Gastrocnemius medialis (tissue), 4 donors: ENCODE measurements around the gene CNFN. TPM values are rescaled to one million over a fixed set of nuclear protein-coding genes. Genes with fewer than 3 reads are reported as not detected.
A peak's percentile ranks its signal among the peaks of the same experiment; 100 is the strongest.

Experiments
- ATAC-seq, 2 donors: fragments of 150-250 bp; one replicate each; pipeline ENCODE4 v1.9.1; 2016
- DNase-seq, 2 donors: peaks; one replicate each; pipeline ENCODE4 v3.0.0-alpha.2; 2019
- H3K27ac ChIP-seq, 4 donors: fragments of 200-600 bp; sonication (generic); 1 replicate in 1 of 4; 2 replicates in 3 of 4; pipeline ENCODE4 v1.5.1; 2016 to 2018; ENCODE audit warnings: mild to moderate bottlenecking in 2 of 4, moderate library complexity in 1 of 4
- H3K27me3 ChIP-seq, 3 donors: fragments of 200-600 bp; sonication (generic) in 2 of 3; 1 replicate in 1 of 3; 2 replicates in 2 of 3; pipeline versions ENCODE4 v1.5.1 to v1.6.0; 2016 to 2019; ENCODE audit warnings: mild to moderate bottlenecking in 1 of 3, moderate library complexity in 1 of 3
- H3K36me3 ChIP-seq, 2 donors: fragments of 200-600 bp; sonication (generic) in 1 of 2; one replicate each; pipeline ENCODE4 v1.5.1; 2017 to 2018
- H3K4me1 ChIP-seq, 2 donors: fragments of 200-600 bp; sonication (generic) in 1 of 2; one replicate each; pipeline ENCODE4 v1.5.1; 2016 to 2017; ENCODE audit warnings: mild to moderate bottlenecking in 2 of 2
- H3K4me3 ChIP-seq, 4 donors: fragments of 200-600 bp; sonication (generic) in 3 of 4; 1 replicate in 1 of 4; 2 replicates in 3 of 4; pipeline ENCODE4 v1.5.1; 2016 to 2019; ENCODE audit warnings: mild to moderate bottlenecking in 2 of 4
- H3K9me3 ChIP-seq, 3 donors: fragments of 200-600 bp; sonication (generic) in 2 of 3; 1 replicate in 1 of 3; 2 replicates in 2 of 3; pipeline ENCODE4 v1.5.1; 2016 to 2019
- POLR2A ChIP-seq, 2 donors: fragments of 450-650 bp; IDR thresholded peaks; one replicate each; pipeline ENCODE4 v1.6.1; 2017; ENCODE audit warnings: antibody characterized with exemption in 2 of 2, mild to moderate bottlenecking in 2 of 2, moderate library complexity in 2 of 2
- in situ Hi-C, 4 donors: fragments of 200-750 bp; cut with MboI; loops; one replicate each; pipeline versions ENCODE4 v1.15.0 to v1.8.0; 2017; ENCODE audit warnings: low sequenced_read_pairs in 4 of 4
- intact Hi-C: fragments of 100-400 bp; cut with DNase I; formaldehyde crosslinking; loops from one replicate; pipeline ENCODE4 v1.15.1; 2023; ENCODE audit warnings: low total_unique reads
- total RNA-seq, 4 donors: library from RNA; depleted of rRNA; stranded (reverse); fragments of >200 nt; gene quantifications; one replicate each; pipeline versions ENCODE4 v1.1.0 to v1.2.3, GENCODE V29; 2016
- TF ChIP-seq, protein P1 (sequence below), 5 experiments: fragments of 450-650 bp in 3 of 5; fragments of 200-600 bp in 2 of 5; sonication (generic) in 2 of 5; IDR thresholded peaks in 4 of 5; conservative IDR thresholded peaks in 1 of 5; 1 replicate in 4 of 5; 2 replicates in 1 of 5; pipeline ENCODE4 v1.5.1; 2016 to 2019; ENCODE audit warnings: antibody characterized with exemption in 5 of 5, mild to moderate bottlenecking in 3 of 5, moderate library complexity in 3 of 5

CNFN gene
- total RNA-seq, 4 donors from 2014 or later, result not detected

DNA sequence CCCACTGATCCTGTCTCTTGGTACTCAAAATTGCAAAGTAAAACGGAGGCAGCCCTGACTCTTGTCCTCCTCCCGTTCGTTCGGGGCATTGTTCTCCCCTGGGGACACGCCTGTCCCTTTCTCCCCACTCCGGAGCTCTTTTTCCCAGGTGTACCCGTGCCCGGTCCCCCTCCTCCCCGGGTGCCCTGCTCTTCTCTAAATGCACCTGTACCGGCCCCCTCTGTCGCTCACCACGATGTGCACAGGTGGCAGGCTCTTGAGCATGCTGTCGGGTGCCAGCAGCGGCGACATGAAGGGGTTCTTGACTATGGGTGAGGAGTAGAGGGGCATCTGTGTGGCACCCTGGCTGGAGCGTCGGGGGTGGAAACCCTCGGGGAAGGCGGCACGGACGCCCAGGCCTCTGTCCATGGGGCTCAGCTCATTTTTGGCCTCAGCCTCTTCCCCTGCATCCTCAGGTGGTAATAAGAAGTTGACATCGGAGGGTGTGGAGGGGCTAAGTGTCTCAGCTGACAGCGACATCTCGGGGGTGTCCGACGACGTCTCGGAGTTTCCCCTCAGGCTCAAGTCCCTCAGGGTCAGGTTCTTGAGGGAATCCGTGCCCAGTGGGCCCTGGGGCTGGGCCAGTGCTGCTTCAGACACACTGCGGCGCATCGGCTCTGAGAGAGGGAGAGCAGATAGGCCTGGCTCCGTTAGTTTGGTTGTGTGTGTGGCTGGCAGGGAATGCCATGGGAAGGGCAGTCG, 12.4 kb upstream of the CNFN start:
- ATAC-seq, result peak in 1 of 2 donors; percentile 2
- H3K27ac ChIP-seq, result peak overlapping the region; percentile 55 to 71 (median 59)

DNA sequence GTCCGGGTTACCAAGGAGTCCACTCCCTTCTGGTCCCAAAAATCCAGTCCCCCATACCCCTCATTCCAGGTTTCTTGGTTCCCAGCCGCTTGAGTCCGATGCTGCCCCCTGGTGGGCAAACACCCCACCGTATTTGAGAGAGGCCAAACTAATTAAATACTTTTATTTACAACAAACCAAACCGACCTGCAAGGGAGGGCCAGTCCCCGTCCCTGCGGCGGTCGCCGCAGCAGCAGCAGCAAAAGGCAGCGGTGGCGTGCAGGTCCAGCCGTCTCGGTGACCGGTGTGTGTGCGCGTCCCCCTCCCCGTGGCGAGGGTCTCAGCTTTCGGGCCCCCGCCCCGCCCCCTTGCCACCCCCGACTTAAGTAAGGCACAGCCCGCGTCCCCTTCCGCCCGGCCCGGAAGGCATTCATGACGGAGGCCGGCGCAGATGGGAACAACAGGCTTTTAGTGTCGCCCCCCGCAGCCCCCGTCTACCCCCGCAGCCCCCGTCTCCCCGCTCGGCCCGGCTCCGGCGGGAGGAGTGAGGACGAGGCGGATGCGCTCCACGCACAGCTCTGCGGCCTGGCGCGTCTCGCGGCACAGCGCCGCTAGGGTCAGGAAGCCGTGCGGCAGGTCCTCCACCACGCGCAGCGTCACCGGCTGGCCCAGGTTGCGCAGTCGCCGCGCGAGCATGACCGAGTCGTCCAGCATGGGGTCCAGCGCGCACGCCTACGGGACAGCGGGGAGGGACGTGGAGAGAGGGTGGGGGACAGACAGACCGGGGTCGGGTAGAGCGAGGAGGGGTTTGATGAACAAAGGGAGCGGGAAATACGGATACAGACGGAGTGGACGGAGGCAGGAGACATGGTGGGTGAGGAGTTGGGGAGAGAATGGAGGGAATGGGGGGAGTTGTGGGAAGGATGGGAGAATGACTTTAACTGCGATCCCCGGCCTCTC, 11.5 kb upstream of the CNFN start:
- no peaks in the 10 kb centered on the region for H3K9me3 ChIP-seq
- peaks cover 14 to 21% of the 10 kb centered on the region in 2 donors for H3K4me1 ChIP-seq
- H3K36me3 ChIP-seq, result no peaks in the 10 kb centered on the region
- peak in 1 of 2 donors; percentile 27 for TF ChIP-seq POLR2A (IDR thresholded peaks at IDR 0.05)
- TF ChIP-seq, protein P1, sequence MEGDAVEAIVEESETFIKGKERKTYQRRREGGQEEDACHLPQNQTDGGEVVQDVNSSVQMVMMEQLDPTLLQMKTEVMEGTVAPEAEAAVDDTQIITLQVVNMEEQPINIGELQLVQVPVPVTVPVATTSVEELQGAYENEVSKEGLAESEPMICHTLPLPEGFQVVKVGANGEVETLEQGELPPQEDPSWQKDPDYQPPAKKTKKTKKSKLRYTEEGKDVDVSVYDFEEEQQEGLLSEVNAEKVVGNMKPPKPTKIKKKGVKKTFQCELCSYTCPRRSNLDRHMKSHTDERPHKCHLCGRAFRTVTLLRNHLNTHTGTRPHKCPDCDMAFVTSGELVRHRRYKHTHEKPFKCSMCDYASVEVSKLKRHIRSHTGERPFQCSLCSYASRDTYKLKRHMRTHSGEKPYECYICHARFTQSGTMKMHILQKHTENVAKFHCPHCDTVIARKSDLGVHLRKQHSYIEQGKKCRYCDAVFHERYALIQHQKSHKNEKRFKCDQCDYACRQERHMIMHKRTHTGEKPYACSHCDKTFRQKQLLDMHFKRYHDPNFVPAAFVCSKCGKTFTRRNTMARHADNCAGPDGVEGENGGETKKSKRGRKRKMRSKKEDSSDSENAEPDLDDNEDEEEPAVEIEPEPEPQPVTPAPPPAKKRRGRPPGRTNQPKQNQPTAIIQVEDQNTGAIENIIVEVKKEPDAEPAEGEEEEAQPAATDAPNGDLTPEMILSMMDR (IDR thresholded peaks at IDR 0.05 in 4 of 5, conservative IDR thresholded peaks at IDR 0.05 in 1 of 5), result peak; percentile 43 to 76 (median 73)
- peaks cover 0 to 3% (median 0%) of the 10 kb centered on the region in 3 donors for H3K27me3 ChIP-seq
- DNase-seq, result peak; percentile 40 to 62
- H3K4me3 ChIP-seq, result peak overlapping the region; percentile 56 to 85 (median 65)
- ATAC-seq, result peak; percentile 40 to 64
- in situ Hi-C loops, result no loop called here
- intact Hi-C loops, result no loop called here
- peak overlapping the region; percentile 55 to 71 (median 59) for H3K27ac ChIP-seq

More for the DNA sequence above, 12.4 kb upstream of the CNFN start:
- intact Hi-C loops (no loop called here), in situ Hi-C loops (no loop called here)
- no peak for DNase-seq
- Histone ChIP-seq H3K27me3 (peaks cover 0 to 3% (median 0%) of the 10 kb centered on the region in 3 donors), H3K36me3 (no peaks in the 10 kb centered on the region), H3K9me3 (no peaks in the 10 kb centered on the region), H3K4me3 (peak overlapping the region; percentile 56 to 85 (median 65)), H3K4me1 (peaks cover 11 to 16% of the 10 kb centered on the region in 2 donors)
- no peak for TF ChIP-seq POLR2A (IDR thresholded peaks at IDR 0.05)
- TF ChIP-seq, protein P1 (IDR thresholded peaks at IDR 0.05 in 4 of 5, conservative IDR thresholded peaks at IDR 0.05 in 1 of 5), result no peak

DNA sequence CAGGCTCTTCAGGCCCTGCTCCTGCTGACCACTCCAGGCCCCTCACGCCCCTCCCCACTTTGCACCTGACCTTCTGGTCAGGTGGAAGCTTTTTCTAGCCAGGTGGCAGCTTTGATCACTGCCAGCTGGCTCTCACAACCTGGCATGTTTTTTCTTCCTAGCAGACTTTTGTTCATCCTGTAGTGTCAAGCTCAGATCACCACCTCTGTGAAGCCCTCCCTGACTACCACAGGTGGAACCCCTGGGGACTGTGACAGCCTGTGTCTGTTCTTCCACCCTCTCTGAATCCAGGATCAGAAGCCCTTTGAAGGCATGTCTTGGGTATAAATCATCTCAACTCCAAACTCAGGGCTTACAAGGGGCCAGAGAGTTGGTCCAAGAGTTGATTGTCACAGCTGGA, 10.3 kb upstream of the CNFN start:
- Histone ChIP-seq H3K4me3 (no peak overlapping the region), H3K27ac (no peak overlapping the region), H3K4me1 (peaks cover 14 to 25% of the 10 kb centered on the region in 2 donors), H3K36me3 (no peaks in the 10 kb centered on the region), H3K9me3 (no peaks in the 10 kb centered on the region), H3K27me3 (peaks cover 0 to 3% (median 0%) of the 10 kb centered on the region in 3 donors)
- in situ Hi-C loops (no loop called here), intact Hi-C loops (no loop called here)
- TF ChIP-seq, protein P1 (IDR thresholded peaks at IDR 0.05 in 4 of 5, conservative IDR thresholded peaks at IDR 0.05 in 1 of 5), result no peak
- no peak for TF ChIP-seq POLR2A (IDR thresholded peaks at IDR 0.05)
- ATAC-seq, result no peak
- DNase-seq, result no peak

DNA sequence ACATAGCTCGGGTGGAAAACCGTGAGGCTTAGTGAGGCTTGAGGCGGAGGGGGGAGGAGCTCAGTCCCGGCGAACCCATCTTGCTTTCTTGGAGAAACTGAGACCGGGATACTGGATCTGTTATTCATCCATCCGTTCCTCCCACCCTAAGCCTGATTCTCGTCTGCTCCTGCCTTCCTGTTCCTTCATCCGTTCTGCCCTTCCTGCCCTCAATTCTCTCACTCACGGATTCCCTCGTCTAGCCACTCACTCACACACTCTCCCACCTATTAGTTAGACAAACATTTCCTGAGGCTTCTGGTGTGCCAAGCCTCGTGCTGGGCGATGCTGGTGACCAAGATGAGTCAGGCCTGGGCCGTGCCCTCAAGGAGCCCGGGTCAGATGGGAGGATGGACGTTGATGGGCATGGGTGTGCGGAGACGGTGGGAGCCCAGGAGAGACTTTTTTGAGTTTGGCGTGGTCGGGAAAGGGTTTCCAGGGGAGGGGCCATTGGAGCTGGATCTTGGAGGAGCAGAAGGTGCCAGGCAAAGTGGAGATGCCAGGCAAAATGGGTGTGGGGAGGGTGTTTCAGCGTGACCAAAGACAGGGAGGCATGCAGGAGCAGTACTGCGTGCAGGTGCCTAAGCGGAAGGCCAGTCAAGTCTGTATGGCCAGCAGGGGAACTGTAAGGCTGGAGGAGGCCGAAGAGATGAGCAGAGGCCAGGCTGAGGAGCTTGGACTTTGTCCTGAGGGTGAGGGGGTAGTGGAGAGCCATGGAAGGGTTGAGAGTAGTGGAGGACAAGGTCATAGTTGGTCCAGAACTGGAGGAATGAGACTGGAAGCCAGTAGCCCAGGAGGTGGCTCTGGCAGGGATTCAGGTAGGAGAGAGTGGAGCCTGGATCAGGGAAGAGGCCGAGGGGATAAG, 7.4 kb upstream of the CNFN start:
- no peaks in the 10 kb centered on the region for H3K36me3 ChIP-seq
- intact Hi-C loops (loop anchor here (5.0 to 10.0 kb wide), 3 partner anchors 70 to 265 kb away; partner anchors contain the start of genes GSK3A, MEGF8 and POU2F2), in situ Hi-C loops (no loop called here)
- DNase-seq (no peak), ATAC-seq (no peak)
- no peaks in the 10 kb centered on the region for H3K9me3 ChIP-seq
- H3K27me3 ChIP-seq, result peaks cover 0 to 3% (median 0%) of the 10 kb centered on the region in 3 donors
- H3K4me1 ChIP-seq, result peaks cover 14 to 25% of the 10 kb centered on the region in 2 donors
- H3K4me3 ChIP-seq, result peak overlapping the region; percentile 60 to 66 (median 63)
- H3K27ac ChIP-seq, result peak overlapping the region; percentile 69 to 81 (median 74)
- TF ChIP-seq, protein P1 (IDR thresholded peaks at IDR 0.05 in 4 of 5, conservative IDR thresholded peaks at IDR 0.05 in 1 of 5), result no peak
- no peak for TF ChIP-seq POLR2A (IDR thresholded peaks at IDR 0.05)
